Activated B cell treated with CpG ODN at 0.5 μM for 24 hours (primary cell): Measurements from ENCODE around the gene CSMD2. TPM values are rescaled to one million over a fixed set of nuclear protein-coding genes. Genes with fewer than 3 reads are reported as not detected.

Experiments used
- ATAC-seq: fragments of 200-7000 bp; cut with Tn5 transposase; one replicate; pipeline ENCODE4 v1.10.0; 2021; ENCODE audit warnings: low read depth, mild to moderate bottlenecking, moderate library complexity
- CTCF ChIA-PET: fragments of 350-600 bp; sonication (Branson Sonifier 250); formaldehyde crosslinking; loops from one replicate; lab custom pipeline; 2021; ENCODE audit warnings: antibody characterized with exemption; lab: Charles Lee
- POLR2A ChIA-PET: fragments of 350-600 bp; sonication (Branson Sonifier 250); formaldehyde crosslinking; loops from one replicate; lab custom pipeline; 2021; ENCODE audit warnings: antibody characterized with exemption; lab: Charles Lee
- DNase-seq: peaks from one replicate; pipeline ENCODE4 v3.0.0; 2022
- H3K27ac Mint-ChIP-seq: one replicate; pipeline ENCODE4 v1.8.0; 2020; ENCODE audit warnings: mixed read lengths
- H3K27me3 Mint-ChIP-seq: one replicate; pipeline ENCODE4 v1.8.0; 2021; ENCODE audit warnings: mixed read lengths
- H3K36me3 Mint-ChIP-seq: one replicate; pipeline ENCODE4 v1.8.0; 2021; ENCODE audit warnings: low read depth, mixed read lengths
- H3K4me1 Mint-ChIP-seq: one replicate; pipeline ENCODE4 v1.8.0; 2021; ENCODE audit warnings: mixed read lengths
- H3K4me3 Mint-ChIP-seq: one replicate; pipeline ENCODE4 v1.8.0; 2020; ENCODE audit warnings: mild to moderate bottlenecking, mixed read lengths
- H3K9me3 Mint-ChIP-seq: one replicate; pipeline ENCODE4 v1.8.0; 2020; ENCODE audit warnings: mixed read lengths
- CTCF ChIP-seq: fragments of 200-600 bp; IDR thresholded peaks from one replicate; pipeline ENCODE4 v1.8.0; 2022; ENCODE audit warnings: antibody characterized with exemption, mild to moderate bottlenecking
- intact Hi-C: fragments of 100-400 bp; cut with micrococcal nuclease; formaldehyde crosslinking; loops from one replicate; pipeline ENCODE4 v1.15.1; 2024
- total RNA-seq: library from RNA; stranded (reverse); gene quantifications from 2 replicates; pipeline ENCODE4 v1.2.3, GENCODE V29; 2022

The CSMD2 gene
- total RNA-seq, 1 donor from 2014 or later = not detected

- Mint-ChIP-seq H3K4me3 (no peak overlapping the region), H3K27ac (no peak overlapping the region), H3K9me3 (peaks cover 29% of the 10 kb centered on the region), H3K36me3 (peaks cover 31% of the 10 kb centered on the region), H3K4me1 (peaks cover 9% of the 10 kb centered on the region), H3K27me3 (no peaks in the 10 kb centered on the region)
- no peak for ATAC-seq
- intact Hi-C loops = no loop called here
- ChIA-PET CTCF (no interaction called here), POLR2A (no interaction called here)
- DNase-seq = no peak
- TF ChIP-seq CTCF = no peak
Observed at GRCh38 chr1:33497410-33497809, 667.6 kb downstream of the CSMD2 start.

- no peak for TF ChIP-seq CTCF
- Mint-ChIP-seq H3K27me3 (no peaks in the 10 kb centered on the region), H3K4me3 (no peak overlapping the region), H3K9me3 (peaks cover 29% of the 10 kb centered on the region), H3K36me3 (peaks cover 50% of the 10 kb centered on the region), H3K4me1 (no peaks in the 10 kb centered on the region), H3K27ac (no peak overlapping the region)
- DNase-seq (no peak), ATAC-seq (no peak)
- intact Hi-C loops = no loop called here
- POLR2A ChIA-PET = no interaction called here
- CTCF ChIA-PET = no interaction called here
Observed at GRCh38 chr1:33494929-33495328, 670.1 kb downstream of the CSMD2 start.

- Mint-ChIP-seq H3K36me3 (peaks cover 67% of the 10 kb centered on the region), H3K27ac (no peak overlapping the region), H3K27me3 (no peaks in the 10 kb centered on the region), H3K4me3 (no peak overlapping the region), H3K4me1 (no peaks in the 10 kb centered on the region), H3K9me3 (peaks cover 8% of the 10 kb centered on the region)
- ATAC-seq = no peak
- no peak for TF ChIP-seq CTCF
- ChIA-PET CTCF (no interaction called here), POLR2A (no interaction called here)
- intact Hi-C loops = no loop called here
- DNase-seq = no peak
Observed at GRCh38 chr1:33488624-33489023, 676.4 kb downstream of the CSMD2 start.

GRCh38 chr1:33482412-33482811 lies 682.6 kb downstream of the CSMD2 start:
- DNase-seq (no peak), ATAC-seq (no peak)
- ChIA-PET CTCF (no interaction called here), POLR2A (no interaction called here)
- intact Hi-C loops = no loop called here
- TF ChIP-seq CTCF = no peak
- H3K36me3 Mint-ChIP-seq = peaks cover 36% of the 10 kb centered on the region
- no peaks in the 10 kb centered on the region for H3K27me3 Mint-ChIP-seq
- H3K9me3 Mint-ChIP-seq = peaks cover 5% of the 10 kb centered on the region
- no peak overlapping the region for H3K4me3 Mint-ChIP-seq
- H3K4me1 Mint-ChIP-seq = no peaks in the 10 kb centered on the region
- no peak overlapping the region for H3K27ac Mint-ChIP-seq

- ChIA-PET POLR2A (no interaction called here), CTCF (no interaction called here)
- Mint-ChIP-seq H3K27ac (no peak overlapping the region), H3K9me3 (no peaks in the 10 kb centered on the region), H3K4me1 (peaks cover 12% of the 10 kb centered on the region), H3K27me3 (no peaks in the 10 kb centered on the region), H3K36me3 (peaks cover 11% of the 10 kb centered on the region), H3K4me3 (no peak overlapping the region)
- ATAC-seq (no peak), DNase-seq (no peak)
- TF ChIP-seq CTCF = no peak
- intact Hi-C loops = no loop called here
Observed at GRCh38 chr1:33477451-33477850, 687.6 kb downstream of the CSMD2 start.
